ENCODE data around the gene LGR4.

The LGR4 gene

DNA sequence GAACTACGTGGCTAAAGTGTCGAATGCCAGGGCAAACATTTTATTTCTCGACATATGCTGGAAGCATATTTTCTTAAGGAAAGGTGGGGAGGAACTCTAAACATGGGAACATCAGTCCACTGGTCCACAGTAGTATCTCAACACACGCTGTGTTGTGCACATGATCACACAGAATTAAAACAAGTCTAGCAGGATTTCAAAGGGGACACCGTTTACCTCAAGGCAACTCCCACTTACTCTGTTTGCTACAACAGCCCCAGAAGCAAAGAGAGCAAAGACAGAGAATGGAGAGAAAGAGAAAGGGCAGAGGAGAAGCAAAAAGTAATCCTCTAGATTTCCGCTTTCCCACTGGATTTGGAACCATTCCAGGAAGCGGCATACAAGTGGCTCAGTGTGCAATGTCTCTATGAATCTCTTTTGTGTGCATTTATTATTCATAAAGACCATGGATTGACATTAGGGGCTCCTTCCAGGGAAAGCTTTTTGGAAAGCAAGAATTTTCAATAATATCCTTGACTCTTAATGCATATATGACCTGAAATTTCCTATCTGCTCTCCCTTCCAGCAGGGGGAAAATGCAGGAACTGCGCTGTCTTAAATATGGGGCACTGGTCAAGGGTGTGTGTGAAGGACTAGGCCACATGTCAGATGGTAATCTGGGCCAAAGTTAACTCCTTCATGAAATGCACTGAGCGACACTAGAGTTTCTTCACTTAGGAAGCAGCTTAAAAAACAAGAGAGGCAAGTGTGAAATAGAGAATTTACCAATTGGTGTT is 74.8 kb downstream of the LGR4 start:
- DNase-seq: no peak

DNA sequence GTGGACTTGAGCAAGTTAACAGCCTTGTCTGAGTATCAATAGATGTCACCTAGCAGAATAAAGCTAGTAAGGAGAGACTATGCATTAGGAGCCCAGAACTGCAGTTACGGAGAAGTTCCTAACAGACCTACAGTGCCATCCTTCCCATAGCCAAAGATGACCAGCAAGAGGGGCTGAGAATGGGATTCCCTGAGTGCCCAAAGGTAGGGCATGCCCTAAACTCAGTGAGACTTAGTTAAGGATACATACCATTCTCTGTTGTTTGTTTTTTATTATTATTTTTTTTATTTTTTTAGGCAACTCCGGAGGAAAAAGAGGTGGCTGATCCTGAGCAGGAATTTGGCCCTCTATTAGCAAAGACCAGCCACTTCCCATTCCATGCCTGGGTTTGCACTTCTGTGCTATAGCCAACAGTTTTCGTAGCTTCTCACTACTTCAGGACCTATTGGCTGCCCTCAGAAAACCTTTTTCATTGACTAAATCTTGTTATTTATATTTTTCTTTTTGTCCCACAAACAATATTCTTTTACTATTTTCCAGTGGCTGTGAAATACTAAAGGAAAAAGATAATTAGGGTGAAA is 76.2 kb downstream of the LGR4 start:
- DNase-seq: no peak

DNA sequence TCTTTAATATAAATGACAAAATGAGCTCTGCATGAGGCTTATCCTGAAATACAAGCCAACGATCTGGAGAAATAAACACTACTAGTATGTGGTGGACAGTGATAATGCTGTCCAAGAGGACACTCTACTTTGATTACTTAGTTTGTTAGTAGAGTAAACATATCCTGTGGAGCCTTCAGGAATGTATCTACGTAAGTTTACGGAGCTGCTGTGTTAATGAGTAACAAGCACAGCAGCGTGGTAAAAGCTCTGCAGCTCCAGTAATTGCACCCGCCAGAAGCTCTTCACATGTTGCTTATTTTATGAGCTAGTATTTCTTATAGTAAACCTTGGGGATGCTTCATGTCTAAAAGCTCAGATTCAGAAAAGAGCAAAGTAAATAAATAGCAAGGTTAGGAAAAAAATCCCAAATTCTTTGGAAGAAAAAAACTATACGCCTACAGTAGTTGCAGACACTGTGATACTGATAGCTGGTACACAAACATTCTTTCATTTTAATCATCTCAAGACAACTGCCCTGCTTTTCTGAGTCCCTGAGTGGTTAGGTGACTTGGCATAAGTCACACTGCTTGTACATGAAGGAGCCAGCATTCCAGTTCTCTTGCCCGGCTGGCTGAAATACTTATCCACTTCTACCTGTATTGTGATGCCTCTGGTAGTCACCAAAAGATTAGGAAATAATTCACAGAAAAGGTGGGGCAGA is 76.9 kb downstream of the LGR4 start:
- no peak for DNase-seq

DNA sequence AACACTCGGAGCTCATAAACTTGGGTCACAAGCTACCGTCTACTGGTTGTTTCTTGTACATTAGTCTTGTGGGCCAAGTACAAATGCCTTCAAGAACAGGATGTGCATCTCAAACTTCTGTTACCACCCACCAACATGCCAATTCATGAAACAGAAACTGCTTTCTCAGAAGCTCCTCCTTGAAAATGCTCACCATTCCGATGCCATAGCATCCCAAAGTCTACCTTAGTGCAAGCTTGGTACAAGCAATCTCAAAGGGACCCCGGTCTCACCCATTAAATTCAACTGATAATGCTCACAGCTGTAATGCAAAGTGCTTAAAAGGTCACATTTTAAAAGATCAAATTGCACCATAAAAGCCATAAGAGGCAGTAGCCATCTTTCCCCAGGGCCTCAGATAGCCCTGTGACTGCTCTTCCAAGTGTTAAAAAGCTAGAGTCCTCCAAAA is 77.8 kb downstream of the LGR4 start:
- DNase-seq: no peak

DNA sequence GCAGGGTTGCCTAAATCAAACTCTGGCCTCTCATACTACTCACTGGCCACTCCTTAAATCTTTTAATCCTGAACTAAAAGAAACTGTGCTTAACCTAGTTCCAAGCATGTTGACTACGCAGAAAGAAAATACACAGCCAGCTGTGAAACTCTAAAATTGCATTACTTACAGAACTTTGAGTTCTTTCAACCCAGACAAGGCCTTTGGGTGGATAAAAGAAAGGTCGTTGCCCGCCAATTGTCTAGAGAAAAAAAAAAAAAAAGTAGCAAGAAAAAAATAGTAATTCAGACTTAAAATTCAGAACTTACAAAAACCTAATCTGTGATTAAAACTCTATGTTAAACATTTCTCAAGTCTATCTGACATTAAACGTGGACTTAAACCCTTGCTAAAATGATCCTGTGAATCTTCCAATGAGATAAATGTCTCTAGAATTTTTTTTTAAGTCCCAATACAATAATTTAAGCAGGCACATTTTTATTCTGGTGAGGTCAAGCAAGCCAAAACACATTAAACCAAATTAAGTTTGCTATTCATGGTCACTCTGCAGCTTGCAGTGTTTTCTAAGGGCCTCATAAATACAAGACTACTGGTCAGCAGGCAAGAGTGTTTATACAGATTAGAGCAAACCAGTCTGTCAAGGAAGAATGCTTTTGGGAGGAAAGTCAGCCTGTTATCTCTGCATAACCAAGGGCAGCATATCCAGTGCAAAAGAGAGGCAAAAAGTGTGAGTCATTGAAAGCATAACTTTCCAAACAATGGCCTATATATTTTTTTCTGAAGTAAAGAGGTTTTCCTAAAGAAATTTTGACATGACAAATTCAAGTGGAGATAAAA is 80.1 kb downstream of the LGR4 start:
- DNase-seq: no peak

DNA sequence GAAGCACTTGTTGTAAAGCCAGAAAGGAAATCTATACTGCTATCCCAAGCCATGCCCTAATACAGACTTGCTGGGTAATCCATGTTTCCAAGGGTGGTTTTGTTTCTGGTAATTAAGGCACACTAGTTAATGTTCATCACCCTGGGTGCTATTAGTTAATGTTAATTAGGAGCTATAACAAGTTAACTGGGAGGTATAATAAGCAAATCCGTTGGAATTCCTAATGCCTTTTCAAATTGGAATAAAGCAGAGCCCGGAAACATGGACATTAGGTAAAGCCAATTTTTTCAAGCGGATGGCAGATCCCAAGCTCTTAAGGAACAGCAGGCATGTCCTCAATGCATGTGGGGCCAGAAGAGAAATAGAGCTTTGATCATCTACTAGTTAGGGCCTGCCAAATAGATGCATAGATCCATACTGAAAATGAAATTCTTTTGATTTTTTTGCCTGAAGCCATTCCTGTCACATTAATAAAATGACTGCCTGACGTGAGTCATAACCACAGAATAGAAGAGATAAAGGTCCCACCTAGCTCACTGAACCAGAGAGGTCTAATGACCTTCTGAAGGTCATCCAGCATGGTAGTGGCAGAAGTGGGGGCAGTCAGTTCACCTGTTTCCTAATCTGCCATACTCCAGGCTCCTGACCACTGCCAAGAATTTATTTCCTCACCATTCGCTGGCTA is 81.1 kb downstream of the LGR4 start:
- no peak for DNase-seq

DNA sequence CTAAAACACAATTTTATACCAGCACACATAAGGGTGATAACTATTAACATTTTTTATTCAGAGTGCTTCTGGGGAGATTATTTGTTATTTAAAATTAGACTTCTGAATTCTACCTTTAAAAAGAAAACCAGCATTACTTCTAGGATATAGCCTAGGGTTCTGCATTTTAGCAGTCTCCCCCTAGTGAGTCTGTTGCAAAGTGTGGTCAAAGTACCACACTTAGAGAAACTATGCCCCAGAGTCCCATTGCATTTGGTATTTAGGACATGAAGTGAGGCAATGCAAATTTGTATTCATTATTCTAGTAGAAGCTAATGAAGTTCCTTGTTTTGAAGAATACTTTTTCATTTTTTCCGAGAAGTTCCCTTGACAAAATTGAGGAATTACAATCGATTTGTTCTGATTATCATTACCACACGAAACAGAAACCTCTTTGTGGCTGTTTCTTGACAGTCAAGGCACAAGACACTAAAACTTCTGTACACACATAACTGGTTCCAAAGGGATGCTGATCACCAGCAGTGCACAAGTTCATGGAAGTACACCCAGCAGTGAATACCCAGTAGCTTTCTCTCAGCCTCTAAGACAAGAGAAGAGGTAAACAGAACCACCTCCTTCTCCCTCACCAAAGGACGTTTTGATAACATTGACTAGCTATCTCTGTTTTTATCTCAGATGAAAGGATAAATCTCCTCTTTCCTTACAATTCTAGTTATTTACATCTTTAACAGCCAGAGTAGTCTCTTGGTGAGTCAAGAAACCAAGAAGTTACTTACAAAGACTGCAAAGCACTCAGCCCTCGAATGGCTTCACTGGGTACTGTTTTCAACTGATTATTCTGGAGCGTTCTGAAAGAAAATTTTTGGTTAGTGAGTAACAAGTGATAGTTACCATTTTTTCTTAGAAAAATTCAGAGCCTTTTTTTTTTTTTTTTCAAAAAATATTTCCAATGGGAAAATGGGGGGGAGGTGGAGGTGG is 82.0 kb downstream of the LGR4 start:
- DNase-seq: no peak

DNA sequence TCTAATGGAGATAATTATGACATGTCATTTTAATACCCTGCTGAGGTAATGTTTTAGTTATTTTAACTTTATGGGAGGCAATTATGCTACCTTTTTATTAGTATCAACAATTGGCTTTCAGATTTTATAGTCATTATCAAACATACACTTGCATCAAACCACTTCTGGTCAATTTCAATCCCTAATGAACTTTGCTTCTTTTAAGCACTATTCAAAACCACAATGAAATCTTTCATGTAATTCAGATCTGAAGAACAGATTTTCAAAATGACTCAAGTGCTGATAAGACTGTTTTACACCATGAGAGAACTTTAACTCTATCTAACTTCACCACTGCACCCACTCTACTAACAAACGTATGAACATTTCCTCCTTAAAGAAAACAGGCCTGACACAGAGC is 83.7 kb downstream of the LGR4 start:
- DNase-seq: no peak

DNA sequence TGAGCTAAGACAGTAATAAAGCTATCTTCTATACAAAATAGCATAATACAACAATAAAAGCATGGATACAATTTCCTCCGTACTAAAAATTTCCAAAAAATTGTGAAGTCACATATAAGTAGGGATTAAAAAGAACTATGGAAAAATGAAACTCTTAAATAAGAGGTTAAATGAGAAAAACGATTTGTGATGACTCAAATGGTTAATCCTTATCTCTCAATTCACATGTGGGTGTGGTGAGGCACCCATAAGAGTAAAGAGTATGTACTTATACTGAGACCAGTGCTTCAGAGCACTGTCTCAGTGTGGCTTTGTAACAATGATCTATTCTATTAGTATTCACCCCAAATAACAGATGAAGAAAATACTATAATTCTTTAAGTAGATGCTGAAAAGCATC is 84.6 kb downstream of the LGR4 start:
- no peak for DNase-seq

DNA sequence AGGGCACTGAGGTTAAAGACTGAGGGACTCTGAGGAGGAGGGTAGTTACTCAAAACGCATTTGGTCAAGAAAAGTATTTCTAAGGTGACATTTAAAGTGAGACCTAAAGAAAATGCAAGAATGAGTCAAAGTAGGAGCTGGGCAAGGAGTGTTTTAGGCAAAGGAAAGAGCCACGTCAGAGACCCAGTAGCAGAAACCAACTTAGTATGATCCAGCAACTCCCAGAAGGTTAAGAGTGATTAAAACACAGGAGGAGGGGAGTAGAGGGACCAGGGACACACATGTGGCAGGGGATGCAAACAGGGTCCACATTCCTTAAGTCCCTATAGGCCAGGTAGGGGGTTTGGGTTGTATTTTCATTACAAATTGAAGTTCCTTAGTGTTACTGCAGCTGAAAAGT is 85.2 kb downstream of the LGR4 start:
- no peak for DNase-seq

DNA sequence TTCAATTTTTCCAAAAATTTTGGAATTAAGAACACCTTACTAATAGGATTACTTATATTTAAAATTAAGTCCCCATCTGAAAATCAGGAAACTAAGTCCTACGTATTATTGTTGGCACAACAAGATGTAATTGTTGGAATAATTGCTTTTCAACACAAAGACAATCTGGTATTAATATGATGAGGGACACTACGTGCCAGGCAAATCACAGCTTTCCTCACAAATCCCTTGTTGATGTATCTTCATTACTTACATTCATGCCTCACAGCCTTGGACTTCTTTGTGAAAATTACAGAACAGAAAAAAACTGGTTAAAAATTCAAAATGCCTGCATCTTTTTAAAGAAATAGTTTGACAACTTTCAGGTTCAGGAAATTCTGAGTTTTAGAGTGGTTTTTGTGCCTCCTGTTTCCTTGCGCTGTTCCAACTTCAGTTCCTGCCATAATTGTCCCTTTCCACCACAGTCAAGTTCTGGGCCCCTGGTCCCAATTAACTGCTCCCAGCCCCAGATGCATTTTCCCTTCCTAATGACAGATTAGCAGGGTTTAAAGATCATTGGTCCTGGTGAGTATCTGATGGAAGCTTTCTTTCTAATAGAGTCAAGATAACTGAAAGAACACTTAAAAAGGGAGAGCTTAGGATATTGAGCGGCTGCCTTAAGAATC is 86.3 kb downstream of the LGR4 start:
- no peak for DNase-seq

DNA sequence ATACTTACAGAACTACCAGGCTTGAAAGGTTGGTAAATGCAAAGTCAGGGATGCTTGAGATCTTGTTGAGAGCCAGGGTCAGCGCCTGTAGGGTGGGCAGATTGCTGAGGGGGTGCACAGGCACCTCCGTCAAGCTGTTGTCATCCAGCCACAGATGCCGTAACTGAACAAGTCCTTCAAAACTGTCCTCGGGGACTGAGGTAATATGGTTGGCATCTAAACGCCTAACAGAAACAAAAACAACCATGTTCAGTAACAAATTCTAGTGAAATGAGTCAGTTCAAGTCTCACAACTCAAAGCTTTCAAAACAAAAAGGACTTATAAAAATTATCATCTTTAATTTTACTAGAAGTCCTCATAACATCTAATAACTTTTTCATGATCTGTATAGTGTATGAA is 87.3 kb downstream of the LGR4 start:
- DNase-seq: peak; percentile 28

DNA sequence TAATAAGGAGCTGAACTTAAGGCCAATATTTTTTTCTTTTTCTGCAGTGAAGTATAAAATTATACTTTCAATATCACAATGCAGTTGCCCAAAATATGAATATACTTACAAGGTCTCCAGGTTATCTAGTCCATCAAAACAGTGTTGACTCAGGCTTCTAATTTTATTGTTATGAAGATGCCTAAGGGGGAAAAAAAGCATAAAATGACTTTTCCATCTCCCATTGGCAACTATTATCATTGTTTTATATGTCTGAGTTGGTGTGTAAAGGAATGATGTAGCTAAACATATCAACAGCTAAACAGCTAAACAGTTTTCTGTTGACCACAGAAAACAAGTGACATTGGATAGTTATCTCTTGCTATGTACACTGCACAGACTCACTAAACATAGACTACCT is 88.4 kb downstream of the LGR4 start:
- no peak for DNase-seq

DNA sequence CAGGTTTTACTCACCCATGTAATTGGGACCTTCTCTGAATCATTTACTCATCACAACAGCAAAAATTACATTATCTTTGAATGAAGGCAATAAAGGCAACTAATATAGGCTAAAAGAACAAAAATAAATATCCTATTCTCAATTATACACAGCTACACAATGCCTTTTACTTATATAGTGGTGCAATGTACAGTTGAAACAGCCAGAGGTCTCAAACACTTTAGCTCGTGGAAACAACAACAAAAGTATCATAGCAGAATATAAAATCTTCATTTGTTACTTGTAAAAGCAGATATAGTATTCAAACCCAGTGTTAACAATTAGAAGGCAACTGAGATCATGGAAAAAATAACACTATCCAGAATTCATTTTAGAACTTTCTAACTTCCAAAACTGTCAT is 88.9 kb downstream of the LGR4 start:
- DNase-seq: no peak

DNA sequence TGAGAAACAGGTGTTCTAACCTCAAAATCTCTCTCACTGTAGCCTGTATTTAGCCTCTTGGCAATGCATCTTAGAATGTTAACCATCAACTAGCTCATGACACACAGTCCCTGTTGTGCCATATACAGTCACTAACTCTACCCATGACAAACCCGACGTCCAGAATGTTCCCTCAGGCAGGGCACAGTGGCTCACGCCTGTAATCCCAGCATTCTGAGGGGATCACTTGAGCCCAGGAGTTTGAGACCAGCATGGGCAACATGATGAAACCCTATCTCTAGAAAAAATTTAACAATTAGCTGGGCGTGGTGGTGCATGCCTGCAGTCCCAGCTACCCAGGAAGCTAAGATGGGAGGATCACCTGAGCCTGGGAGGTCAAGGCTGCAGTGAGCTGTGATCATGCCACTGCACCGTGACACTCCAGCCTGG is 91.3 kb downstream of the LGR4 start:
- no peak for DNase-seq

DNA sequence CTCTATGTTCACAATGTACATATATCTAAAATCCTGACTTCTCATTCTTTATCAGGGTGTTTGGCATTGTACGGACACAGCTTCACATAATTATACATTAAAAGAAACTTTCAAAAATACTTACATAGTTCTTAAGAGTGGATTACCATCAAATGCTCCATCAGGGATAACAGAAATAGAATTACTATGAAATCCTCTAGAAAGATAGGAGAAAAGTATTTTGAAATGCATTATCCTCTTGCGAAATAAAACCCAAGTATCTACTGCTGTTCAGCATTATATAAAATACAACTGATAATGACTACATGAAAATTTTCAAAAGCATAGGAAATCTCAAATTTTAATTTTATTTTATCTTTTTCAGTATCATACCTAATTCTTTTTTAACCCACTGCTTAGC is 91.8 kb downstream of the LGR4 start:
- DNase-seq: no peak

DNA sequence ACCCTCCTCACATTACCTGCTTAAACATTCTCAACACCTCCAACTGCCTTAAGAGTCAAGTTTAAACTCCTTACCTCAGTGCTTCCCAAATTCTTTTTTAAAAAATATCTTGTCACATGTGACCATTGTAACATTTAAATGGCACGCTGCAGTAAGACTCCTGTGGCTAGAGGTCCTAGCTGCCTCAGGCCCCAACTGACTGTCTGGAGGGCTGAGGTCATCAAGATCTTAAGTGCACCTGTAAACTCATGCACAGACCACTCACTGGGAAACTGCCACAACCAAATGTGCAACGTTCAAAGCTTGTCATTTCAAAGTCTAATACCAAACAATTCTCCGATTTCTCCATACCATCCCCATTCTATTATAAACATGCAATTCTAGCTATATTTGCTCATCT is 93.1 kb downstream of the LGR4 start:
- no peak for DNase-seq

DNA sequence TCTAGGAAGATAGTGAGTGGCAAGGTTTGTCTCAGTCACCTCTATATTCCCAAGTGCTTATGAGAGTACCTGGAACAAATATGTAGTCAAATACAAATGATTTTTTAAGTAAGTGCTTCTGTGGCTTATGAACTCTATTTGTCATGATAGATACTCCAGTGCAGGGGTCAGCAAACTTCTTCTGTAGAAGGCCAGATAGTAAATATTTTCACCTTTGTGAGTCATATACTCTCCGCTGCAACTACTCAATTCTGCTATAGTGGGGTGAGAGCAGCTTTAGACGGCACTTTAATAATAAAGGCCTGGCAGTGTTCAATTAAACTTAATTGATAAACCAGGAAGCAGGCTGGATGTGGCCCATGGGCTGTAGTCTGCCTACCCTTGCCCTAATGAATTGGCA is 97.2 kb downstream of the LGR4 start:
- no peak for DNase-seq

DNA sequence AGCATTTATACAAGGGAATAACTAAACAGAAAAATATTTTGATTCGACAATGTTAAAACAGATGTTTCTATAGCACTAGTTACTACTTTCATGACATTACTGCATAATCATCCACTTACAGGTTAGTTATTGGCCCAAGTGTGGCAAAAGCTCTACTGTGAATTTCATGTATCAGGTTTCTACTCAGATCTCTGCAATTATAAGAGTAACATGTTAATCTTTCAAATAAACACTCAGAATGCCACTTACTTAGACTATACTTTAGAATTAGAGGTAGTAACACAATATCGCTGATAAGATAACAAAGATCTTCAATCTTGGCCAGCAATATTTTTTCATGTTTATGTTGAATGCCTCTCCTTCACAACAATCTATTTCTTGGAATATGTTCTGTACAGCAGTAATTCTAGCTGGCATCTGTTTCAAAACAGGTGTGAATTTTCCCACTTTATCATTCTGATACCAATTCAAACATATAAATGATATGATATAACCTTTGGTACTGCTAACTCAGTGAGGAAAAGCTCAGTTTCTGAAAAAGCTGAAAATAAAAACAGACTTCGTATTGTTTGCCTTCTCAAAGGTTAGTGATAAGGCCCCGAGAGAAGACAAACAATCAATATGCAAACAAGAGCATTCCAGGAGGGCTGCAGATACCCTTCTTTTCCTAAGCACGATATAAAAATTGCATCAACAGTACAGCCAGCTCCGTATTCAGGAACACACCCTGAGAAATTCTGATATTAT is 98.6 kb downstream of the LGR4 start:
- DNase-seq: no peak

DNA sequence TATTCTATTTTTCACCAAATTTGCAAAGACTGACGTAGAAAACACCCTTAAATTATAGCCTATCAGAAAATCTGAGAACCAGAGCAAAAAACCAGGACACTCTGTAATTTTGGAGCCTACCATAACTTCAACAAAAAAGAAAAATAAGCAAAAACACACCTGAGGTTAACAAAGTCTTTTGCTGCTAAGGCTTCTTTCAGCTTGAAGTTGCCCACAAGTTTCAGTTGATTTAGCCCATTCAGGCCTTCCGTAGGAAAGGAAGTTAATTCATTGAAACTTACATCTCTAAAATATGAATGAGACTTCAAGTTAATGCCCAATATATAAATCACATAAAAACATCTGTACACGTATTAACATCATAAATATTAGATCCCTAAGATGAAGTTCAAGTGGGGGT is 99.2 kb downstream of the LGR4 start:
- no peak for DNase-seq

Measured in T1000 (cell line).